Measurements from ENCODE around the gene MS4A6A.
"Not testable (repeated sequence)": the region's sequence is repeated elsewhere in the genome, so short reads cannot be mapped to it uniquely, and the experiment has no call there.

The MS4A6A gene

GRCh38 chr11:60183591-60184205 is 815 bp upstream of the MS4A6A start:
- DNase-seq (ENCODE audit: low read depth in 2 of 2): no peak

DNA sequence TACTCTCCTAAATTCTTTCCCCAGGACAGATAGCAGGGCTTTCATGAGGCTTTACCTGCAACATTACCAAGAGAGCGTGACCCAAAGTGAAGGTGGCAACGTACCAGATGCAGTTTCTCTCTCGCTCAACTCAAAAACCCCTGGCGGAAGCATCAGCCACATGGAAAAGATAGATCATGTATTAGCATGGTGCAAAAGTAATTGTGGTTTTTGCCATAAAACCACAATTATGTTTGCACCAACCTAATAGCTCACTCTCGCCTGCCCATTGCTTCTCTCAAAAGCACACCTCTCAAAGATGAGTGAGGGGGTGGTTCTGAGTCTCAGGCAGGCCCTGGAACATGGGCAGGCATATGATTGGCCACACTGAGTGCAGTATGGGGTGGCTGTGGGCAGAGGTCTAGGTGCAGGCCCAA is 7.0 kb downstream of the MS4A6A start:
- DNase-seq (ENCODE audit: low read depth in 2 of 2): no peak

DNA sequence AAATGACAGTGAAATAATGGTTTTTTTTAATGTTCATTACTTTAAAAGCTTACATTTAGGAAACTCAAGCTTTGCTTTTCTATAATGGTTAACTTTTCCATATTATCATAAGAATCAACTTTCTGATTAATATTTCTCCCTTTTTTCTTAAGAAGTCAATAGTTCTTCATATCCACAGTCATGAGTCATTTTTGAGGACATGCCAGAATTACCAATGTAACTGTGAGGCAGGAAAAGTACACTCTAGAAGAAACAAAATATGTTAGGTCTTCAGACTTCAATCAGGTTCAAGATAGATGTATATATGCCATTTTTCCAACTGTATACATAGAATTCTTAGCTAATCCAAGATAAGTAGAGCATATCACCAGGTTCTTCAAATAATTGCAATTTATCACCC is 10.9 kb downstream of the MS4A6A start:
- no peak for DNase-seq (ENCODE audit: low read depth in 2 of 2)

DNA sequence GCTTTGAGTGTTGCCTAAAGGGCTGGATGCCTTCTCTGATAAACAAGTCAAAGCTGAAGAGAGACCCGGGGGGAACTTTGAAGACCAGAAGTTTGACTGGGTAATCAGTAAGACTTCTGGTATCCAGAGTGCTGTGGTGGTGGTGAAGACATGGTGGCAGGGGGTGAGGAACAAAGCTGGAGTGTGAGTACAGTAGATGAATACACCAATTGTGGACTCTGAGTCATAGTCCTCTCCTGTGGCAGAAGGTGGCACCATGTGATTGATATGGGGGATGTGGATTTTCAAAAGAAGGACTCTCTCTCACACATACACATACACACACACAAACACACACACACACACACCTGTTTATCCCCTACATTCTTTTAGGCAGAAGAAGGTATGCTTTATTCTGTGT is 12.3 kb downstream of the MS4A6A start:
- no peak for DNase-seq (ENCODE audit: low read depth in 2 of 2)

DNA sequence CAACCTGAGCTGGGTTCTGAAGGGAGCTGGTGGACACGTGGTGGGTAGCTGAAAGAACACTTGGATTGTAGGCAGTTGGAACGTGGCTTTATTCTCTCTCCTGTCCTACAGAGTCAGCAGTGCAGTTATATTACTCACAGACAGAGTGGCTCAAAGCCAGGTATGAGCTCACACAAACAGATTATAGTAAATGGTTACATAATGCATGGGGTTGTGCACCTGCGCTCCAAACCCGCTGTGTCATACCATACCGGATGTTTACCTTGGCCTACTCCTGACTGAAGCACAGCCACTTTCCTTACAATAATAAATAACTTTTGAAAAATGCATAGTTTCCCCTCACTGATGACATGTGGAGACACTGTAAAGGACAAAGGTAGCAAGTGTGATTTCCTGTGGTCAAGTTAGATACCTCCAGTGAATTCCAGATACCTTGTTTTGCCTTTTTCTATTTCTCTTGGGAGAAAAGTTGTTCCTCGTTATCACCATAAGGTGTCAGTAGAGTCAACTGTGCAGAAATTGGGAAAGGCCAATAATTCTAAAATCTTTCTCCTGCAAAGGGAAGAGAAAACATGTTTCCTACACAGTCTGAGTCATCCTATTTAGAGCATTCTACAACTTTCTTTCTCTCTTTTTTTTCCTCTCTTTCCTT is 13.5 kb downstream of the MS4A6A start:
- DNase-seq (ENCODE audit: low read depth in 2 of 2): no peak

DNA sequence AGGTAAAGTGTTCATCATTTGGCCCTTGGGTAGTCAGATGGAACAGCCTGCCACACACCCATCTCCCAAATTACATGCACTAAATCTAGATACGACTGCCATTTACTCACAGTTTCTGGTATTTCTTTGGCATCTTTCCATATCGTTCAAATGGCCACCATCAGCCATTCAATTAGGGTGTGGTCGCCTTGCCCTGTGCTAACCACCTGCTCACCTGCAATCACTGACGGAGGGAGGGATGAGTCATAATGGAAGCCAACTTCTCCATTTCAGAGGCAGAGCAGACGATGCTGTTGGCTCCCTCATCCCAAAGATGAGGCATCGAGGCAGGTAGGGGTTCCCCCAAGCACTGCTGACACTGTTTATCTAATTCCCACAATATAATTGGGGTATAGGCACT is 14.6 kb downstream of the MS4A6A start:
- DNase-seq (ENCODE audit: low read depth in 2 of 2): no peak

GRCh38 chr11:60165951-60166350 is 16.9 kb downstream of the MS4A6A start:
- DNase-seq (ENCODE audit: low read depth in 2 of 2): no peak

- no peak for DNase-seq (ENCODE audit: low read depth in 2 of 2)
These were observed 17.3 kb downstream of the MS4A6A start for GRCh38 chr11:60165538-60165937.

- no peak for DNase-seq (ENCODE audit: low read depth in 2 of 2)
These were observed 18.3 kb downstream of the MS4A6A start for GRCh38 chr11:60164550-60165075.

- no peak for DNase-seq (ENCODE audit: low read depth in 2 of 2)
These were observed 21.1 kb downstream of the MS4A6A start for GRCh38 chr11:60161766-60162165.

DNA sequence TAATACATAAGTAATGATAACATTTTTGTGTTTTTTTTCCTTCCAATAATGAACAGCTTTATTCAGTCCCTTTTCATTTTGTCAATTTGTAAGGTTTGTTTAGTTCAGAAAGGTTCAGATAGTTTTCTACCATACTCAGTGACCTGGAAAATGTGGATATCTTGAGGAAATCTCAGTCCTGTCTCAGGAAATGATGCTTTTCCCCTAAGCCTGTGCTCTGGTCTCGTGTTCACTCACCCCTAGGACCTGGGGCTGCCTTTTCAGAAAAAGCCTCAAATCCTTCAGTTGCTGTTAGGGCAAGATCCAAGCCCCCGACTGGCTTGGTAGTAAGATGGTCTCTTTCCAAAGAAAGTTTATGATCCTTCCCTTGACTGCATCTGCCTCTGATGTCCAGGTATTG is 21.8 kb downstream of the MS4A6A start:
- no peak for DNase-seq (ENCODE audit: low read depth in 2 of 2)

DNA sequence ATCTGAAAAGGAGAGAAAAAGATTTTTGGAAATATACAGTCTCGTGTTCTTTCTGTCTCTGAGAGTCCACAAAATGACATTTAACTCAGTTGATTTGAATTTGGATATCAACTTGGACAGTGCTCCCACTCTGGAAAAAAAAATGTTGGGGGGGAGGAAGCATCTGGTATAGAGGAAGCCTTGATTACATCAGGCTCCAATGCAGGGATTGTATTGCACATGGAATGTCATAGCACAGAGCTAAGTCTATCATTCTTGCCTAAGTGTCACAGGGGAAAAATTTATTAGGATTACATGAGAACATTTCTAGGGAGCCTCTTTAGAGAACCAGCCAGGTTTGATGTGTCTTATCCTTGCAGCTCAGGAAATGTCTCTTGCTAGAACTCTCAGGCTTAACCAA is 23.0 kb downstream of the MS4A6A start:
- no peak for DNase-seq (ENCODE audit: low read depth in 2 of 2)

DNA sequence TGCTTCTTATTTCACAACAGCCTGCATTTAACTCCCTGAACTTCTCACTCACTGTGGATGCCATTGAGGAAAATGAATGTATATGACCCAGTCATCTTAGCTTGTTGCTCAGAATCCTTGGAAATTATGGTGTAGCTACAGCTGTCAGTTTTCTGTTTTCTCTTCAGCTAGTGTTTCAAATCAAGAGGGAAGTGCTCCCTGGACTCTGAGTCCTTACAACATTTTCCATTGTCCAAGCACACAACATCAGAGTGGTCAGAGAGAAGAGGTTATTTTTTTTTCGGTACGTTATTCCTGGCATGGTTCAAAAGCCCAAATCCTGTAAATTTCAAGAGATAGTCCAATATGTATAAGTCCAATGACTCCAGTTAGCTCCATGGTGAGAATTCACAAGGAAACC is 23.6 kb downstream of the MS4A6A start:
- DNase-seq (ENCODE audit: low read depth in 2 of 2): no peak

DNA sequence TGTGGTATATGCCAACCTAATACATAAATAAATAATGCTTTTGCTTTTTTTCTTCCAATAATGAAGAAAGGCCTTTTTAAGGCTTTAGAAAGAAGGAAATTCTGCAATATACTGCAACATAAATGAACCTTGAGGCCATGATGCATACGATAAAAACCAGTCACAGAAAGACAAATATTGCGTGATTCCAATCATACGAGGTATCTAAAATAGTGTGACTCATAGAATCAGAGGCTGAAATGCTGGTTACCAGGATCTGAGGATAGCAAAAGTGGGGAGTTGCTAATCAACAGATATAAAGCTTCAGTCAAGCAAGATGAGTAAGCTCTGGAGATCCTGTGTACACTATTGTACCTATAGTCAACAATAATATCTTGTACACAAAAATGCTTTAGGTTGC is 24.2 kb downstream of the MS4A6A start:
- no peak for DNase-seq (ENCODE audit: low read depth in 2 of 2)

GRCh38 chr11:60155931-60156330 is 27.0 kb downstream of the MS4A6A start:
- DNase-seq (ENCODE audit: low read depth in 2 of 2): no peak

- not testable (repeated sequence) for DNase-seq (ENCODE audit: low read depth in 2 of 2)
These were observed 30.2 kb downstream of the MS4A6A start for GRCh38 chr11:60152727-60153126.

- no peak for DNase-seq (ENCODE audit: low read depth in 2 of 2)
These were observed 32.6 kb downstream of the MS4A6A start for GRCh38 chr11:60150279-60150678.

DNA sequence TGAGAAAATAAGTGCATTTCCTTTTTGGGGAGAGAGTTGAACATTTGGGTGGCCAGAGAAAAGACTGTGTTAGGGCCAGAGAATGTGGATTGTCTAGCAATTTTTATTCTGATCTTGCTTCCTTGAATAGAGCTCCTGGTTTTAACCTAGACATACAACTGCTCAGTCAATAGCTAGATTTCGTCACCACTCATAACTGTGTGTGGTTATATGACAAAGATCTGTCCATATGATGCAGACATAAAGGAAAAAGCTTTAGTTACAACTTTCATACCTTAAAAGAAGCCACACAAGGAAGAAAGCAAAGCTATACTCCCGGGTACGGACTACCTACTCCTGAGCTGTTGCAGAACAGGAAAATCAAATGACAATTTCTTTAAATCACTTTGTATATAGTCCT is 37.2 kb downstream of the MS4A6A start:
- DNase-seq (ENCODE audit: low read depth in 2 of 2): no peak

GRCh38 chr11:60143768-60144167 is 39.1 kb downstream of the MS4A6A start:
- no peak for DNase-seq (ENCODE audit: low read depth in 2 of 2)

DNA sequence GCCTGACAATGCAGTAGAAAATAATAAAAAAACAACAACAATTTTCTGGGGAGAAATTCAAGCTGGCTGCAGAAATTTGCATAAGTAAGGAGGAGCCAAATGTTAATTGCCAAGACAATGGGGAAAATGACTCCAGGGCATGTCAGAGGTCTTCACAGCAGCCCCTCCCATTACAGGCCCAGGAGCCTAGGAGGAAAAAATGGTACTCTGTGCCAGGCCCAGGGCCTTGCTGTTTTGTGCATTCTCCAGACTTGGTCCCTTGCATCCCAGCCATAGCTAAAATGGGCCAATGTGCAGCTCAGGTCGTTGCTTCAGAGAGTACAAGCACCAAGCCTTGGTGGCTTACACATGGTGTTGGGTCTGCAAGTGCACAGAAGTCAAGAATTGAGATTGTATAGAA is 49.0 kb downstream of the MS4A6A start:
- DNase-seq (ENCODE audit: low read depth in 2 of 2): no peak

DNA sequence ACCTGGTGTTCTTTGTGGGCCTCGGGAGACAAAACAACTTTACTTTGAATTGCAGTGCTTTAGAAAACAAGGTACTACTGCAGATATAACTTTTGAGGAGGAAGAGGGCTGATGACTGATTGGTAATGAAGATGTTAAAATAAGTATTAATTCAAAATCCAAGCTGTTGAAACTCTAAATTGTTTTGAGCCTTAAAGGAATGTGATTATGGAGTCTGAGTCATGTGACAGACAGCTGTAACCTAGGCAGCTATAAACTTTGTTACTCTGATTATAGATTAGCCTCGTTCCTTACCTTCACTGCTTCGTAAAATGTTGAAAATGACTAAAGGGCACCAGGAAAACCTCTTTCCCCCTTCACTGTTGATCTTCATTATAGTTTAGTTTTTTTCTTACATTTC is 51.0 kb downstream of the MS4A6A start:
- DNase-seq (ENCODE audit: low read depth in 2 of 2): no peak

DNA sequence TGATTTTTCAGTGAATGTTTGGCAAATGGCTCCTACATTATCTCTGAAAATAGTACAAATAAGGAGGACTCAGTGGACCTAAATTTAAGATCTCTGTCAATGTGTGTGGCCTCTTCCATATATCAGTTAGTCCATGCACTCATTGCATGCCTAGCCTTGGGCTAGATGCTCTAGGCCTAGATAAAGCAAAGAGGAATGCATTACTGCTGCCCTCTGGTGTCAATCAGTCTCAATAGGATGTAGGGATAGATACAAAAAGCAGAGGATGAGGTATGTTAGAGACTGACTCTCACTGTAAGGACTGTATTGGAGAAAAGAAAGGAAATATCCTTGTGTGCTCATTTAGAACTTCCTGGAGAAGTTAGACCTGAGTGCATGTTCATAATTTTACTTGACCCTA is 52.4 kb downstream of the MS4A6A start:
- no peak for DNase-seq (ENCODE audit: low read depth in 2 of 2)

DNA sequence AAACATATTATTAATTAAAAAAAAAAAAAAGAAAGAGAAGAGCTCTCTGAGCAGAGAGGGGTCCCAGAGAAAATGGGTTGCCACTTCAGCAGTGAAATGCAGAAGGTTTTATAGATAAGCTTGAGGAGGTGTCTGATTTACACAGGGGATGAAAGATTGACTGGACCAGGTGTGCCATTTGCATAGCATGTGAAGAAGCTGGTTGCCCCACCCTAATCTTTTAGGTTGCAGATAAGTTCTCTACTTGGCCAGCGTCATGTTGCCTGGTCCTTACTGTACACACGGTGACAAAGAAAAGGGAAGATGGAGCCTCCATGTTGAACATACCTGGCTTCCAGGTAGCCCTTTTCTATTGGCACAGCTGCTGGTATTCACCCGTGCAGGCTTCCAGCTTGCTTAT is 53.0 kb downstream of the MS4A6A start:
- no peak for DNase-seq (ENCODE audit: low read depth in 2 of 2)

- DNase-seq (ENCODE audit: low read depth in 2 of 2): not testable (repeated sequence)
These were observed 54.0 kb downstream of the MS4A6A start for GRCh38 chr11:60128866-60129265.
